Stimulated activated CD8-positive, alpha-beta memory T cell treated with anti-CD3 and anti-CD28 coated beads, Interleukin-7, amount 100 ng/mL, for 4 hours (primary cell): ENCODE data around the gene C6orf141.

Source experiments
- DNase-seq, 2 donors: peaks; one replicate each; pipeline ENCODE4 v3.0.0-alpha.2; 2020; ENCODE audit warnings: low read depth in 2 of 2

The C6orf141 gene

GRCh38 chr6:49550492-49551077 lies at the start of gene C6orf141:
Gene C6orf141, plus strand, starts transcription at chr6:49550668. Its CDS starts 125 bp downstream, at chr6:49550793.
- DNase-seq = no peak

GRCh38 chr6:49504666-49505065 lies 45.8 kb upstream of the C6orf141 start:
- no peak for DNase-seq

GRCh38 chr6:49506569-49507111 lies 43.8 kb upstream of the C6orf141 start:
- no peak for DNase-seq

- DNase-seq = no peak
Observed at GRCh38 chr6:49509342-49509741, 41.1 kb upstream of the C6orf141 start.

GRCh38 chr6:49513153-49513989 lies 37.1 kb upstream of the C6orf141 start:
- no peak for DNase-seq

GRCh38 chr6:49514571-49515484 lies 35.6 kb upstream of the C6orf141 start:
- no peak for DNase-seq

- no peak for DNase-seq
Observed at GRCh38 chr6:49515485-49516146, 34.9 kb upstream of the C6orf141 start.

GRCh38 chr6:49516147-49516505 lies 34.3 kb upstream of the C6orf141 start:
- no peak for DNase-seq

- DNase-seq = no peak
Observed at GRCh38 chr6:49517919-49518318, 32.5 kb upstream of the C6orf141 start.

GRCh38 chr6:49519660-49520059 lies 30.8 kb upstream of the C6orf141 start:
- DNase-seq = no peak

- no peak for DNase-seq
Observed at GRCh38 chr6:49522710-49523593, 27.5 kb upstream of the C6orf141 start.

- DNase-seq = no peak
Observed at GRCh38 chr6:49523901-49524300, 26.6 kb upstream of the C6orf141 start.

- DNase-seq = no peak
Observed at GRCh38 chr6:49524541-49524940, 25.9 kb upstream of the C6orf141 start.

GRCh38 chr6:49526598-49526997 lies 23.9 kb upstream of the C6orf141 start:
- DNase-seq = no peak

- DNase-seq = no peak
Observed at GRCh38 chr6:49527320-49527719, 23.1 kb upstream of the C6orf141 start.

- DNase-seq = no peak
Observed at GRCh38 chr6:49528571-49528970, 21.9 kb upstream of the C6orf141 start.

- DNase-seq = no peak
Observed at GRCh38 chr6:49530141-49530776, 20.2 kb upstream of the C6orf141 start.

- DNase-seq = no peak
Observed at GRCh38 chr6:49531774-49532569, 18.5 kb upstream of the C6orf141 start.

- DNase-seq = no peak
Observed at GRCh38 chr6:49535795-49536194, 14.7 kb upstream of the C6orf141 start.
